HepG2 (cell line): ENCODE measurements around the gene CCN6. TPM values are rescaled to one million over a fixed set of nuclear protein-coding genes. Genes with fewer than 3 reads are reported as not detected.

Experiments
- ATRX ChIP-seq: sonication (generic); formaldehyde crosslinking; IDR thresholded peaks from 2 replicates; pipeline ENCODE4 v1.4.0; 2020; ENCODE audit warnings: missing genetic modification reagents, borderline replicate concordance
- BHLHE40 ChIP-seq: IDR thresholded peaks from 2 replicates; pipeline ENCODE4 v1.6.1; 2011; ENCODE audit warnings: low read length, improper control_type of control experiment
- CCDC6 ChIP-seq: sonication (generic); formaldehyde crosslinking; IDR thresholded peaks from 2 replicates; pipeline ENCODE4 v1.8.1; 2022; ENCODE audit warnings: mild to moderate bottlenecking, missing genetic modification reagents, moderate library complexity
- DMAP1 ChIP-seq: IDR thresholded peaks from 2 replicates; pipeline ENCODE4 v1.6.1; 2016
- ESRRA ChIP-seq: sonication (generic); formaldehyde crosslinking; IDR thresholded peaks from 2 replicates; pipeline ENCODE4 v1.5.1; 2020; ENCODE audit warnings: mild to moderate bottlenecking, low read depth, missing genetic modification reagents
- FOXK1 ChIP-seq: sonication (generic); formaldehyde crosslinking; IDR thresholded peaks from 2 replicates; pipeline ENCODE4 v1.4.0; 2020; ENCODE audit warnings: low read depth, missing genetic modification reagents, borderline replicate concordance
- HMG20A ChIP-seq: IDR thresholded peaks from 2 replicates; pipeline ENCODE4 v1.6.1; 2016; ENCODE audit warnings: borderline replicate concordance
- HNRNPUL1 ChIP-seq: fragments of 200-400 bp; formaldehyde crosslinking; IDR thresholded peaks from 2 replicates; pipeline ENCODE4 v1.6.1; 2017; ENCODE audit warnings: low read depth, mild to moderate bottlenecking, low read length, moderate library complexity
- KAT7 ChIP-seq: IDR thresholded peaks from 2 replicates; pipeline ENCODE4 v1.6.1; 2018; ENCODE audit warnings: borderline replicate concordance, missing compliant biosample characterization
- RCOR2 ChIP-seq: IDR thresholded peaks from 2 replicates; pipeline ENCODE4 v1.6.1; 2016; ENCODE audit warnings: missing biosample characterization, missing genetic modification reagents
- RELA ChIP-seq: sonication (generic); formaldehyde crosslinking; IDR thresholded peaks from 2 replicates; pipeline ENCODE4 v1.4.0; 2020; ENCODE audit warnings: missing genetic modification reagents
- RXRB ChIP-seq: IDR thresholded peaks from 2 replicates; pipeline ENCODE4 v1.6.1; 2016; ENCODE audit warnings: borderline replicate concordance, missing genetic modification reagents, missing compliant biosample characterization
- SCMH1 ChIP-seq: sonication (generic); formaldehyde crosslinking; IDR thresholded peaks from 2 replicates; pipeline ENCODE4 v1.9.0; 2021; ENCODE audit warnings: missing genetic modification reagents, mild to moderate bottlenecking, borderline replicate concordance
- SP1 ChIP-seq, 2 experiments: fragments of 450-650 bp in 1 of 2; sonication (generic) in 1 of 2; formaldehyde crosslinking in 1 of 2; IDR thresholded peaks; 2 replicates each; pipeline versions ENCODE4 v1.4.0 to v1.6.1; 2016 to 2020; ENCODE audit warnings: missing genetic modification reagents in 1 of 2
- SP4 ChIP-seq: sonication (generic); formaldehyde crosslinking; IDR thresholded peaks from 2 replicates; pipeline ENCODE4 v1.8.1; 2023; ENCODE audit warnings: mild to moderate bottlenecking, missing genetic modification reagents
- TIGD3 ChIP-seq: sonication (generic); formaldehyde crosslinking; IDR thresholded peaks from 2 replicates; pipeline ENCODE4 v1.5.1; 2020; ENCODE audit warnings: mild to moderate bottlenecking, missing genetic modification reagents, borderline replicate concordance
- XRCC5 ChIP-seq: fragments of 200-400 bp; formaldehyde crosslinking; optimal IDR thresholded peaks from 2 replicates; pipeline ENCODE3; 2017; ENCODE audit warnings: mild to moderate bottlenecking, low read length
- ZBTB42 ChIP-seq: sonication (generic); formaldehyde crosslinking; IDR thresholded peaks from 2 replicates; pipeline ENCODE4 v1.5.0; 2020; ENCODE audit warnings: mild to moderate bottlenecking, missing genetic modification reagents
- ZNF180 ChIP-seq: sonication (generic); formaldehyde crosslinking; IDR thresholded peaks from 2 replicates; pipeline ENCODE4 v1.4.0; 2020; ENCODE audit warnings: low read depth, missing genetic modification reagents, borderline replicate concordance
- ZNF230 ChIP-seq: sonication (generic); formaldehyde crosslinking; IDR thresholded peaks from 2 replicates; pipeline ENCODE4 v1.4.0; 2020; ENCODE audit warnings: mild to moderate bottlenecking, missing genetic modification reagents
- ZNF34 ChIP-seq: sonication (generic); formaldehyde crosslinking; IDR thresholded peaks from 2 replicates; pipeline ENCODE4 v1.4.0; 2020; ENCODE audit warnings: mild to moderate bottlenecking, missing genetic modification reagents, borderline replicate concordance
- ZNF430 ChIP-seq: sonication (generic); formaldehyde crosslinking; IDR thresholded peaks from 2 replicates; pipeline ENCODE4 v1.9.0; 2021; ENCODE audit warnings: mild to moderate bottlenecking, missing genetic modification reagents
- ZNF460 ChIP-seq: sonication (generic); formaldehyde crosslinking; IDR thresholded peaks from 2 replicates; pipeline ENCODE4 v1.5.1; 2020; ENCODE audit warnings: missing genetic modification reagents, mild to moderate bottlenecking, borderline replicate concordance
- ZNF580 ChIP-seq: IDR thresholded peaks from 2 replicates; pipeline ENCODE4 v1.6.1; 2016; ENCODE audit warnings: low read depth, borderline replicate concordance
- polyA plus RNA-seq, 8 experiments: library from polyadenylated mRNA; depleted of rRNA in 3 of 8; stranded (reverse) in 7 of 8; unstranded in 1 of 8; fragments of >200 nt; fragmentation: Illumina TruSeq in 4 of 8; extraction: Trizol in 4 of 8; gene quantifications; 2 replicates each; pipeline versions ENCODE4 v1.2.1 to v1.2.3, GENCODE V29; 2011 to 2016; ENCODE audit warnings: low read depth in 4 of 8, missing spikeins in 1 of 8, mixed read lengths in 1 of 8; ENCODE audit not compliant: insufficient read depth in 1 of 8
- total RNA-seq, 5 experiments: library from RNA; depleted of rRNA; stranded (reverse); fragments of >200 nt; fragmentation: Illumina TruSeq; extraction: Trizol; gene quantifications; 2 replicates each; pipeline ENCODE4 v1.2.3, GENCODE V29; 2016; ENCODE audit warnings: low read depth in 1 of 5
- TF ChIP-seq, protein P1 (sequence below), 2 experiments: fragments of 450-650 bp in 1 of 2; sonication (generic) in 1 of 2; formaldehyde crosslinking; IDR thresholded peaks; 2 replicates each; pipeline versions ENCODE4 v1.5.0 to v1.8.0; 2020 to 2022; ENCODE audit warnings: mild to moderate bottlenecking in 1 of 2, missing genetic modification reagents in 1 of 2
- TF ChIP-seq, protein P2 (sequence below): sonication (generic); formaldehyde crosslinking; IDR thresholded peaks from 2 replicates; pipeline ENCODE4 v1.5.0; 2020; ENCODE audit warnings: mild to moderate bottlenecking, low read depth, missing genetic modification reagents, borderline replicate concordance

The CCN6 gene
- total and polyA plus RNA-seq, 2 of the 13 experiments (the other 11 are each of a cell fraction or from before 2014, with no cell fraction given): not detected

DNA sequence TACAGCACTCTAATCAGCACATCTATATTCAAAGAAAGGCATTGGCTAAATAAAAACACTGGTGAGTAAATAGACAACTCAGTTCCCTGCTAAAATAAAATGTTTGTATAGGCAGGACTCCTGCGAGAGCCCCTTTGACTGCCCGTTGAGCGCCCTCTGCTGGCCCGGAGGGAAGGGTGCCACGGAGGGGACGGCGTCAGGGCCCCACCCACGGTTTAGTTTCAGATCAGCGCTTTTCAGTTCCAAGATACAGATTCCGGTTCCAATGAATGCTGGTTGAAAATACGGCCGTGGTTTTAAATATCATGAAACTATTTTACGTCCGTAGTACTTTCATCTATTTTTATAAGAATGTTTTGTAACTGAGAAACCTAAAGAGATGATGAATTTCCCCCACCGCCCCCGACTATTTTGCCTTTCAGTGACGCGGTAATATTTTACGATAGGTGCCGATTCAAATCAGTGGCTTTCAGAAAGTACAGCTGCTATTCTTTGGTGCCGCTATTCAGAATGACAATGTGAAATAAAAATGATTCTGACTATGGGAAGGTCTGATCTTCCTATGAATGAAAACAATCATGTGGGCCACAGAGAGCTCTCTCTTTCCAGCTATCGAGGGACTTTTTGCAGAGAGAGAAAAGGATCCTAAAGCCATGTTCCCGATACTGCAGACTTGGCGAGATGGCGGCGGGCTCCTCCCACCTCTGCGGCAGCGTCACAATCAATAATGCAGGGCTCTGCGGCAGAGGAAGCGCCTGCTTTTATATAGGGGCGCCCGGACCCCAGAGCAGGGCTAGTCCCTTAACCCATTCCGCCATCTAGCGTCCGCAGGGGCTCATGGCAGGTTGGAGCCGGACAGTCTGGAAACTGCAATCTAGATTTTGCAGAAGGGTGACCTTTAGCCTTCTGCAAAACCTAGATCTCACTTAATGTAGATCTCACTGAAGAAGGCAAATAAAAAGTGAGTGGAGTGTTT, 10.6 kb upstream of the CCN6 start (continued):
- TF ChIP-seq, protein P1, sequence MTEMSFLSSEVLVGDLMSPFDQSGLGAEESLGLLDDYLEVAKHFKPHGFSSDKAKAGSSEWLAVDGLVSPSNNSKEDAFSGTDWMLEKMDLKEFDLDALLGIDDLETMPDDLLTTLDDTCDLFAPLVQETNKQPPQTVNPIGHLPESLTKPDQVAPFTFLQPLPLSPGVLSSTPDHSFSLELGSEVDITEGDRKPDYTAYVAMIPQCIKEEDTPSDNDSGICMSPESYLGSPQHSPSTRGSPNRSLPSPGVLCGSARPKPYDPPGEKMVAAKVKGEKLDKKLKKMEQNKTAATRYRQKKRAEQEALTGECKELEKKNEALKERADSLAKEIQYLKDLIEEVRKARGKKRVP (CRISPR knock-in tag; IDR thresholded peaks at IDR 0.05): 0 out of 4 replicates have a peak, but pooled peaks of 1 of the 2 experiments have one; percentile 19
- TF ChIP-seq SCMH1 (CRISPR knock-in tag) (no peak), KAT7 (CRISPR knock-in tag) (peak; percentile 40; the same call in 1 of the 2 replicates), HNRNPUL1 (no peak), RCOR2 (CRISPR knock-in tag) (no peak), RELA (no peak), BHLHE40 (no peak), FOXK1 (CRISPR knock-in tag) (peak; percentile 13; the same call in 1 of the 2 replicates), DMAP1 (CRISPR knock-in tag) (peak; percentile 43; the same call in 1 of the 2 replicates), SP4 (no peak), ZNF180 (CRISPR knock-in tag) (no peak), ZBTB42 (no peak), ZNF230 (CRISPR knock-in tag) (0 out of 2 replicates have a peak, but pooled peaks have one; percentile 52), ZNF580 (peak; percentile 44; the same call in 1 of the 2 replicates), CCDC6 (0 out of 2 replicates have a peak, but pooled peaks have one; percentile 9), SP1 (IDR thresholded peaks at IDR 0.05) (no peak), SP1 (CRISPR knock-in tag; IDR thresholded peaks at IDR 0.05) (peak; percentile 44; the same call in 1 of the 2 replicates), ZNF430 (CRISPR knock-in tag) (0 out of 2 replicates have a peak, but pooled peaks have one; percentile 49), ZNF34 (peak; percentile 74; the same call in 1 of the 2 replicates), RXRB (peak; percentile 37; the same call in 1 of the 2 replicates), XRCC5 (peak; percentile 92), ESRRA (CRISPR knock-in tag) (no peak), ZNF460 (no peak), TIGD3 (CRISPR knock-in tag) (no peak), HMG20A (CRISPR knock-in tag) (peak; percentile 46; the same call in 1 of the 2 replicates), ATRX (CRISPR knock-in tag) (no peak)
- TF ChIP-seq, protein P2, sequence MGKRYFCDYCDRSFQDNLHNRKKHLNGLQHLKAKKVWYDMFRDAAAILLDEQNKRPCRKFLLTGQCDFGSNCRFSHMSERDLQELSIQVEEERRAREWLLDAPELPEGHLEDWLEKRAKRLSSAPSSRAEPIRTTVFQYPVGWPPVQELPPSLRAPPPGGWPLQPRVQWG: no peak
